Measurements from ENCODE around the gene NDE1. TPM values are rescaled to one million over a fixed set of nuclear protein-coding genes. Genes with fewer than 3 reads are reported as not detected.

Gene NDE1
- total and polyA plus RNA-seq, 2 of the 8 experiments (the other 6 are each of a cell fraction or from before 2014, with no cell fraction given), result 13.3 to 41.3 TPM

DNA sequence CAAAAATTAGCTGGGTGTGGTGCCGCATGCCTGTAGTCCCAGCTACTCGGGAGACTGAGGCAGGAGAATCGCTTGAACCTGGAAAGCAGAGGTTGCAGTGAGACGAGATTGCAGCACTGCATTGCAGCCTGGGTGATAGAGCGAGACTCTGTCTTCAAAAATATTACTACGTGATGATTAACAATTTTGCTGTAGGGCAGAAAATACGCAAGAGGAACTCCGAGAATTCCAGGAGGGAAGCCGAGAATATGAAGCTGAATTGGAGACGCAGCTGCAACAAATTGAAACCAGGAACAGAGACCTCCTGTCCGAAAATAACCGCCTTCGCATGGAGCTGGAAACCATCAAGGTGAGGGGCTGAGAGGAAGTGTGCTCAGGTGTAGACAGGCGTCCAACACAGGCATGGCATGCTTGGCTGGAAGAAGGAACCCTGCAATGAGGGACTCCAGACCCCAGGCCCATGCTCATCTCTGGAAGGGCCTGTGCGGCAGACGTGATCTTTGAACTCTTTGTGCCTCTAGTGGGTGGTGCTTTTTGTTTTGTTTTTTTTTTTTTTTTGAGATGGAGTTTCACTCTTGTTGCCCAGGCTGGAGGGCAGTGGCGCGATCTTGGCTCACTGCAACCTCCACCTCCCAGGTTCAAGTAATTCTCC is 17.2 kb downstream of the NDE1 start:
- no peak overlapping the region for H3K18ac ChIP-seq (ENCODE audit: extremely low read depth, low read length)
- no peak overlapping the region for H2AK5ac ChIP-seq (ENCODE audit: low read depth, low read length)
- no peak overlapping the region for H4K8ac ChIP-seq (ENCODE audit: extremely low read depth, insufficient read depth, low read length)
- H4K91ac ChIP-seq (replicated peaks; ENCODE audit: insufficient read length, low read length), result no peak overlapping the region
- no peak overlapping the region for H3K9ac ChIP-seq (replicated peaks in 1 of 4; ENCODE audit: extremely low read depth in 1 of 4, low read depth in 3 of 4, low read length in 3 of 4)
- H4K5ac ChIP-seq (ENCODE audit: insufficient read length, low read depth, low read length), result no peak overlapping the region
- no peak overlapping the region for H3K14ac ChIP-seq (ENCODE audit: insufficient read length)
- no peak overlapping the region for H3K27ac ChIP-seq (ENCODE audit: low read depth, low read length)
- H3K4me2 ChIP-seq (ENCODE audit: insufficient read depth in 1 of 2, low read depth in 2 of 2, low read length in 2 of 2), result no peak overlapping the region
- no peak overlapping the region for H2BK20ac ChIP-seq (ENCODE audit: low read length)
- H2BK12ac ChIP-seq (ENCODE audit: low read depth, low read length), result no peak overlapping the region
- no peaks in the 10 kb centered on the region for H3K23me2 ChIP-seq (ENCODE audit: low read depth, low read length)
- no peaks in the 10 kb centered on the region for H3K27me3 ChIP-seq (replicated peaks in 1 of 4; ENCODE audit: control insufficient read depth in 3 of 4, extremely low read depth in 1 of 4, insufficient read depth in 3 of 4, low read length in 3 of 4)
- WGBS, 2 experiments (ENCODE audit: extremely low coverage in 1 of 2, insufficient coverage in 1 of 2, insufficient read length in 1 of 2, insufficient replicate concordance in 2 of 2, low coverage in 1 of 2, low lambda C conversion rate in 2 of 2, missing lambda C conversion rate in 1 of 2), result 84% methylated on average over 16 of the region's 18 CpGs; no CpG with 5 or more reads in 1 of the 2 experiments
- POLR2A ChIA-PET (ENCODE audit: partially characterized antibody), result interaction anchor here (1.5 kb wide), 1 partner anchor 15 kb away, joined by 3 read pairs; no protein-coding TSS in a partner anchor
- no peak overlapping the region for H3K4me3 ChIP-seq (ENCODE audit: extremely low read depth in 1 of 4, insufficient read depth in 2 of 4, low read depth in 3 of 4, low read length in 4 of 4)
- CTCF ChIA-PET (ENCODE audit: partially characterized antibody), result no interaction called here
- no peak overlapping the region for H2BK15ac ChIP-seq (ENCODE audit: low read length)
- no peak for FAIRE-seq
- peaks cover 3% of the 10 kb centered on the region; the same call in 1 of the 2 replicates for H3K79me1 ChIP-seq (ENCODE audit: low read depth, low read length)
- H2BK120ac ChIP-seq (replicated peaks; ENCODE audit: low read depth, low read length), result no peak overlapping the region
- no peak overlapping the region for H3K56ac ChIP-seq (replicated peaks; ENCODE audit: insufficient read length, low read depth, low read length)
- no peak for DNase-seq (ENCODE audit: low read depth in 1 of 2, low spot score in 2 of 2)
- no peaks in the 10 kb centered on the region for H3K79me2 ChIP-seq (ENCODE audit: control insufficient read depth in 1 of 2, insufficient read depth in 2 of 2, low read length in 2 of 2)
- H3K36me3 ChIP-seq (ENCODE audit: control insufficient read depth in 2 of 4, insufficient read depth in 4 of 4, low read length in 3 of 4), result peaks cover 2 to 25% (median 9%) of the 10 kb centered on the region in 4 experiments; a peak in 5 of 8 replicates
- H4K20me1 ChIP-seq (replicated peaks in 1 of 2; ENCODE audit: control insufficient read depth in 1 of 2, insufficient read depth in 2 of 2, low read length in 2 of 2), result no peaks in the 10 kb centered on the region
- no peaks in the 10 kb centered on the region for H3K4me1 ChIP-seq (replicated peaks in 1 of 4; ENCODE audit: control insufficient read depth in 3 of 4, insufficient read depth in 4 of 4, low read length in 3 of 4)
- no peak overlapping the region for H3K23ac ChIP-seq (ENCODE audit: insufficient read length)
- H2BK5ac ChIP-seq (ENCODE audit: low read depth, low read length), result no peak overlapping the region
- no peak overlapping the region for H3K4ac ChIP-seq (replicated peaks; ENCODE audit: insufficient read length, low read depth, low read length)
- H2AFZ ChIP-seq (ENCODE audit: low read length), result no peak overlapping the region
- H3K9me3 ChIP-seq (ENCODE audit: insufficient read depth in 2 of 2, low read depth in 1 of 2, low read length in 1 of 2), result no peaks in the 10 kb centered on the region
- no peak for TF ChIP-seq SP1 (IDR thresholded peaks at IDR 0.05; ENCODE audit: low read depth, low read length)
- no peak for TF ChIP-seq ASH2L (IDR thresholded peaks at IDR 0.05; ENCODE audit: low read length)
- TF ChIP-seq RBBP5 (IDR thresholded peaks at IDR 0.05; ENCODE audit: borderline replicate concordance, low read depth, low read length), result no peak
- no peak for TF ChIP-seq CREB1 (IDR thresholded peaks at IDR 0.05)
- TF ChIP-seq SIX5 (IDR thresholded peaks at IDR 0.05; ENCODE audit: low read depth, low read length), result no peak
- TF ChIP-seq NRF1 (IDR thresholded peaks at IDR 0.05; ENCODE audit: low read depth, low read length), result no peak
- no peak for TF ChIP-seq KDM5A (IDR thresholded peaks at IDR 0.05; ENCODE audit: low read length)
- TF ChIP-seq, protein P1, sequence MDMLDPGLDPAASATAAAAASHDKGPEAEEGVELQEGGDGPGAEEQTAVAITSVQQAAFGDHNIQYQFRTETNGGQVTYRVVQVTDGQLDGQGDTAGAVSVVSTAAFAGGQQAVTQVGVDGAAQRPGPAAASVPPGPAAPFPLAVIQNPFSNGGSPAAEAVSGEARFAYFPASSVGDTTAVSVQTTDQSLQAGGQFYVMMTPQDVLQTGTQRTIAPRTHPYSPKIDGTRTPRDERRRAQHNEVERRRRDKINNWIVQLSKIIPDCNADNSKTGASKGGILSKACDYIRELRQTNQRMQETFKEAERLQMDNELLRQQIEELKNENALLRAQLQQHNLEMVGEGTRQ (IDR thresholded peaks at IDR 0.05; ENCODE audit: low read length), result no peak
- no peak for TF ChIP-seq RNF2 (IDR thresholded peaks at IDR 0.05; ENCODE audit: borderline replicate concordance, low read depth, low read length, missing control alignments, poor library complexity, severe bottlenecking)
- TF ChIP-seq TEAD4 (IDR thresholded peaks at IDR 0.05; ENCODE audit: low read depth, low read length), result no peak
- TF ChIP-seq NANOG (IDR thresholded peaks at IDR 0.05; ENCODE audit: insufficient read depth, low read depth, low read length, poor library complexity, severe bottlenecking), result no peak
- TF ChIP-seq ZNF274 (IDR thresholded peaks at IDR 0.05; ENCODE audit: borderline replicate concordance, extremely low read depth, low read length), result no peak

All from H1 (cell line).